Spleen (tissue), 7 donors: Measurements from ENCODE around the gene CCL4.

Experiments used
- CTCF ChIP-seq, 11 experiments: fragments of 200-600 bp in 7 of 11; fragments of 450-650 bp in 4 of 11; sonication (generic) in 4 of 11; IDR thresholded peaks in 8 of 11; conservative IDR thresholded peaks in 3 of 11; 1 replicate in 7 of 11; 2 replicates in 4 of 11; pipeline versions ENCODE4 v1.4.0 to v1.8.0; 2016 to 2021; ENCODE audit warnings: antibody characterized with exemption in 11 of 11, inconsistent platforms in 4 of 11, mild to moderate bottlenecking in 1 of 11
- POLR2A ChIP-seq, 3 donors: fragments of 450-650 bp; IDR thresholded peaks; one replicate each; pipeline ENCODE4 v1.5.1; 2017; ENCODE audit warnings: antibody characterized with exemption in 3 of 3, mild to moderate bottlenecking in 1 of 3
- donor health status: DM: no; HTN: no; CAD: no; lungs with moderate emphysema.
- donor health status: DM: no; HTN: no; CAD: no.
- donor health status: DM: no; HTN: no; CAD: no.

- TF ChIP-seq POLR2A (IDR thresholded peaks at IDR 0.05) (no peak), CTCF (IDR thresholded peaks at IDR 0.05 in 8 of 11, conservative IDR thresholded peaks at IDR 0.05 in 3 of 11) (no peak)
Measured at GRCh38 chr17:36129616-36130015, 26.0 kb downstream of the CCL4 start.
